Fibroblast of pulmonary artery (primary cell): Measurements from ENCODE around the gene LDB3.
A peak's percentile ranks its signal among the peaks of the same experiment; 100 is the strongest.

Experiments
- DNase-seq: peaks from one replicate; pipeline ENCODE4 v3.0.0-alpha.2; 2010; ENCODE audit warnings: low read depth
- H3K4me3 ChIP-seq: replicated peaks from 2 replicates; pipeline ENCODE4 v1.5.1; 2011; ENCODE audit warnings: low read depth, mild to moderate bottlenecking, control low read depth, low read length, moderate library complexity
- CTCF ChIP-seq: IDR thresholded peaks from 2 replicates; pipeline ENCODE4 v1.5.1; 2011; ENCODE audit warnings: mild to moderate bottlenecking, control low read depth, low read length, inconsistent platforms; ENCODE audit errors: missing control alignments

The LDB3 gene

GRCh38 chr10:86758189-86759072 is 90.1 kb downstream of the LDB3 start:
- no peak for TF ChIP-seq CTCF
- H3K4me3 ChIP-seq = peak overlapping the region; percentile 83

GRCh38 chr10:86759073-86759672 is 90.9 kb downstream of the LDB3 start:
- no peak for DNase-seq
- TF ChIP-seq CTCF = no peak
- H3K4me3 ChIP-seq = peak overlapping the region; percentile 83

More at GRCh38 chr10:86758189-86759072, 90.1 kb downstream of the LDB3 start:
- no peak for DNase-seq

- no peak overlapping the region for H3K4me3 ChIP-seq
- no peak for DNase-seq
- no peak for TF ChIP-seq CTCF
These were observed 95.1 kb downstream of the LDB3 start for GRCh38 chr10:86763404-86763803.

GRCh38 chr10:86765548-86765947 is 97.2 kb downstream of the LDB3 start:
- no peak overlapping the region for H3K4me3 ChIP-seq
- no peak for TF ChIP-seq CTCF
- DNase-seq = no peak

- no peak overlapping the region for H3K4me3 ChIP-seq
- no peak for TF ChIP-seq CTCF
- DNase-seq = no peak
These were observed 100.2 kb downstream of the LDB3 start for GRCh38 chr10:86768412-86769062.

GRCh38 chr10:86769991-86770390 is 101.7 kb downstream of the LDB3 start:
- DNase-seq = no peak
- TF ChIP-seq CTCF = no peak
- H3K4me3 ChIP-seq = no peak overlapping the region
